ENCODE data around the gene TTC24.

TTC24 gene

GRCh38 chr1:156559086-156559796 is 20.3 kb upstream of the TTC24 start:
- Histone ChIP-seq H3K9ac (ENCODE audit: low read length) (no peak overlapping the region), H3K27me3 (ENCODE audit: control insufficient read depth, insufficient read depth, low read length) (no peaks in the 10 kb centered on the region), H3K4me1 (ENCODE audit: control insufficient read depth, insufficient read depth, low read length) (no peaks in the 10 kb centered on the region), H3K4me3 (ENCODE audit: low read length) (no peak overlapping the region), H3K36me3 (ENCODE audit: control insufficient read depth, insufficient read depth, low read length) (no peaks in the 10 kb centered on the region), H3K9me3 (ENCODE audit: control insufficient read depth, low read length) (no peaks in the 10 kb centered on the region)

- Histone ChIP-seq H3K9me3 (ENCODE audit: control insufficient read depth, low read length) (no peaks in the 10 kb centered on the region), H3K4me1 (ENCODE audit: control insufficient read depth, insufficient read depth, low read length) (no peaks in the 10 kb centered on the region), H3K9ac (ENCODE audit: low read length) (no peak overlapping the region), H3K27me3 (ENCODE audit: control insufficient read depth, insufficient read depth, low read length) (no peaks in the 10 kb centered on the region), H3K36me3 (ENCODE audit: control insufficient read depth, insufficient read depth, low read length) (no peaks in the 10 kb centered on the region), H3K4me3 (ENCODE audit: low read length) (no peak overlapping the region)
These were observed 19.6 kb upstream of the TTC24 start for GRCh38 chr1:156559797-156560385.

- Histone ChIP-seq H3K9me3 (ENCODE audit: control insufficient read depth, low read length) (no peaks in the 10 kb centered on the region), H3K36me3 (ENCODE audit: control insufficient read depth, insufficient read depth, low read length) (no peaks in the 10 kb centered on the region), H3K9ac (ENCODE audit: low read length) (no peak overlapping the region), H3K27me3 (ENCODE audit: control insufficient read depth, insufficient read depth, low read length) (no peaks in the 10 kb centered on the region), H3K4me3 (ENCODE audit: low read length) (no peak overlapping the region), H3K4me1 (ENCODE audit: control insufficient read depth, insufficient read depth, low read length) (no peaks in the 10 kb centered on the region)
These were observed 18.8 kb upstream of the TTC24 start for GRCh38 chr1:156560585-156561163.

DNA sequence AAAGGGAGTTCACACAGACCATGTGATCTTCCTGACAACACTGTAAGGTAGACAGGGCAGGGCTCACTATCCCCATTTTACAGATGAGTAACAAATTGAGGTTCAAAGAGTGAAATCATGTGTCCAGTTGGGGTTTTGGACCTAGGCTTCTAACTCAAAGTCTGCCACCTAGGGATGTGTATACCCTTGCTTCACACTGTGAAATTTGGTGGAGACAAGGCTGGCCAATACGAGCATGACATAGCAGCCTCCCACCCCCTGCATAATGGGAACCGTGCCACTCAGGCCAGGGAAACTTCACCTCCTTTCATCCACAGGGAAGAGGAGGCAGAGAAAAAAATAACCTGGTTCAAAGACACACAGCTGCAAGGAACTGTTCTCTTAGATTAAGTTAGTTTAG is 14.0 kb upstream of the TTC24 start:
- Histone ChIP-seq H3K36me3 (ENCODE audit: control insufficient read depth, insufficient read depth, low read length) (no peaks in the 10 kb centered on the region), H3K27me3 (ENCODE audit: control insufficient read depth, insufficient read depth, low read length) (no peaks in the 10 kb centered on the region), H3K9ac (ENCODE audit: low read length) (no peak overlapping the region)

GRCh38 chr1:156566436-156566835 is 13.1 kb upstream of the TTC24 start:
- H3K9ac ChIP-seq (ENCODE audit: low read length): no peak overlapping the region
- H3K36me3 ChIP-seq (ENCODE audit: control insufficient read depth, insufficient read depth, low read length): no peaks in the 10 kb centered on the region
- no peaks in the 10 kb centered on the region for H3K27me3 ChIP-seq (ENCODE audit: control insufficient read depth, insufficient read depth, low read length)
- H3K9me3 ChIP-seq (ENCODE audit: control insufficient read depth, low read length): no peaks in the 10 kb centered on the region
- no peak overlapping the region for H3K4me3 ChIP-seq (ENCODE audit: low read length)
- peaks cover 10% of the 10 kb centered on the region for H3K4me1 ChIP-seq (ENCODE audit: control insufficient read depth, insufficient read depth, low read length)

More for the DNA sequence above, 14.0 kb upstream of the TTC24 start:
- Histone ChIP-seq H3K4me1 (ENCODE audit: control insufficient read depth, insufficient read depth, low read length) (peaks cover 8% of the 10 kb centered on the region), H3K4me3 (ENCODE audit: low read length) (no peak overlapping the region), H3K9me3 (ENCODE audit: control insufficient read depth, low read length) (no peaks in the 10 kb centered on the region)

DNA sequence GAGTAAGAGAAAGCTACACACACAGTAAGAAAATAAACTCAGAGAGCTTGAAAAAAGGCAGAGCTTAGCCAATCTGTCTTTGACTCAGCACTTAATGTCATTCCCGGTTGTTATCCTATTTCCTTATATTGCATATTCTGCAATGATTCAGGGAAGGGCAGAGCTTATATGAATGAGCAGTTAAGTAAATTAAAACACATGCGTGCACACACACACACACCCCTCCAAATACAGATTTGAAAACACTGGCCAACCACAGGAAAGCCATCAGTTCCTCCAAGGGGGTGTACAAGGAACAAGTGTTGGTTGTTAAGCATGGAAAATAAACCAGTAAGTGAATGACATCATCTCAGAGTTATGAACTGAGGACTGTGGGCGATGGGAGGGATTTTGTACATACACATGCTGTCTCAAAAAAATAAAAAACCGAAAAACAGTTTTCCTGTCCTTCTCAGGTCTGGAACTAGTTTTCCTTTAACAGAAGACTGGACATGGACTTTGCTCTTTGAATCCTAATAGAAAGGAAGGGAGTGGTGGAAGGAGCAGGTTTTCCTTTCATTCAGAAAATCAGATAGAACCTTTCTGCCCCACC is 8.2 kb upstream of the TTC24 start:
- H3K4me3 ChIP-seq (ENCODE audit: low read length): no peak overlapping the region
- no peaks in the 10 kb centered on the region for H3K9me3 ChIP-seq (ENCODE audit: control insufficient read depth, low read length)
- H3K9ac ChIP-seq (ENCODE audit: low read length): peak overlapping the region; percentile 42
- no peaks in the 10 kb centered on the region for H3K36me3 ChIP-seq (ENCODE audit: control insufficient read depth, insufficient read depth, low read length)
- peaks cover 26% of the 10 kb centered on the region for H3K4me1 ChIP-seq (ENCODE audit: control insufficient read depth, insufficient read depth, low read length)
- no peaks in the 10 kb centered on the region for H3K27me3 ChIP-seq (ENCODE audit: control insufficient read depth, insufficient read depth, low read length)

DNA sequence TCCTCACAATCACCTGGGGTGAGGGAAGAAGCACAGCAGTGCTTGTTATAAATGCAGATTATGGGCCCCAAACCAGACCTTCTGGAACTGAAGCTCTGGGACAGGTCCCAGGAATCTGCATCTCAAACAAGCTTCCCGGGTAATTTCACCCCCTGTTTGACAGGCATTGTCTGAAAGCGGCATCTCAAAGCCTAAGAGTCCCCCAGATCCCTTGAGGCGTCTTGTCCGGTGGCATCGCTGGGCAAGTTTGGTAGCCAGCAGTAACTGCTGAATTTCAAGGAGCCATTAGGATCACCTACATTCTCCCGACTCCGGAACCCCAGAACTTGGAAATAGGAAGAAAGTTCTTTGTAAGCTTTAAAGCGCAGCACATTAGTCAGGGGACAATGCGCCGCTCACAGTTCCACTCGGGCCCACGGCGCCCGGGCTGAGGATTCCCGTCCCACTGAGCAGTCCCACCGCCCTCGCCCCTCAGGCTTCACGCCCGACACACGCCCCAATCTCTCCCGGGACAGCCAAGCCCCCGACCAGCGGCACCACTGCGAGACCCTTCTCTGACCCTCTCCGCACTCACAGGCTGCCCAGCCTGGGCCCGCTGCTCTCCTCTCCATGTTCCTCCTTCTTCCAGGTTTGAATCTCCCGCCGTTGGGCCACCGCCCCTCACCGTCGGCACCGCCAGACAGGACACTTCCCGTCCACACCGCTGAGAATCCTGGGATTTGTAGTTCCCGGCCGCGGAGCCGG is 7.4 kb upstream of the TTC24 start, which contains the start of gene IQGAP3:
TSS of gene IQGAP3 (minus strand) at position 647 of the 744 bp plus-strand sequence. CDS start at position 611, 36 bp downstream.
- Histone ChIP-seq H3K9me3 (ENCODE audit: control insufficient read depth, low read length) (no peaks in the 10 kb centered on the region), H3K36me3 (ENCODE audit: control insufficient read depth, insufficient read depth, low read length) (no peaks in the 10 kb centered on the region), H3K4me1 (ENCODE audit: control insufficient read depth, insufficient read depth, low read length) (peaks cover 32% of the 10 kb centered on the region), H3K4me3 (ENCODE audit: low read length) (peak within 1 kb of the TSS; percentile 2), H3K9ac (ENCODE audit: low read length) (peak within 1 kb of the TSS; percentile 42), H3K27me3 (ENCODE audit: control insufficient read depth, insufficient read depth, low read length) (no peaks in the 10 kb centered on the region)

GRCh38 chr1:156572663-156573018 is 6.9 kb upstream of the TTC24 start:
- Histone ChIP-seq H3K9ac (ENCODE audit: low read length) (peak overlapping the region; percentile 42), H3K9me3 (ENCODE audit: control insufficient read depth, low read length) (no peaks in the 10 kb centered on the region)

GRCh38 chr1:156574039-156574633 is 5.4 kb upstream of the TTC24 start:
- Histone ChIP-seq H3K36me3 (ENCODE audit: control insufficient read depth, insufficient read depth, low read length) (no peaks in the 10 kb centered on the region), H3K9ac (ENCODE audit: low read length) (no peak overlapping the region)

More at GRCh38 chr1:156572663-156573018, 6.9 kb upstream of the TTC24 start:
- Histone ChIP-seq H3K4me3 (ENCODE audit: low read length) (peak overlapping the region; percentile 2), H3K4me1 (ENCODE audit: control insufficient read depth, insufficient read depth, low read length) (peaks cover 32% of the 10 kb centered on the region), H3K27me3 (ENCODE audit: control insufficient read depth, insufficient read depth, low read length) (no peaks in the 10 kb centered on the region), H3K36me3 (ENCODE audit: control insufficient read depth, insufficient read depth, low read length) (no peaks in the 10 kb centered on the region)

DNA sequence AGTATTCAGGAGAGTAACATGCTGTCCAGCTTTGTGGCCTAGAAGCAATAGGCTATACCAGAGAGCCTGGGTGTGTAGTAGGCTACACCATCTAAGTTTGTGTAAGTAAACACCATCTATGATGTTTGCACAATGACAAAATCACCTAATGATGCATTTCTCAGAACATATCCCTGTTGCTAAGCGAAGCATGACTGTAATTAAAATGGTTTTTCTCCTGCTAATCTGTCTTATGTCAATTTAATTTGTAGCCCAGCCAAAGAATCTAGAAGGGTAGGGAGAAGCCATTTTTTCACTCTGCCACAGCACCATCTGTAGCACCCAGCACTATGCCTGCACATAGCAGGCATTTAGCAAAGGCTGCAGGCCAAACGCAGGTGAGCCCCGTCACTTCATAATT is 2.0 kb upstream of the TTC24 start:
- H3K9ac ChIP-seq (ENCODE audit: low read length): peak overlapping the region; percentile 56
- no peaks in the 10 kb centered on the region for H3K9me3 ChIP-seq (ENCODE audit: control insufficient read depth, low read length)
- H3K36me3 ChIP-seq (ENCODE audit: control insufficient read depth, insufficient read depth, low read length): no peaks in the 10 kb centered on the region
- H3K4me1 ChIP-seq (ENCODE audit: control insufficient read depth, insufficient read depth, low read length): peaks cover 20% of the 10 kb centered on the region
- no peaks in the 10 kb centered on the region for H3K27me3 ChIP-seq (ENCODE audit: control insufficient read depth, insufficient read depth, low read length)
- H3K4me3 ChIP-seq (ENCODE audit: low read length): no peak overlapping the region

More at GRCh38 chr1:156574039-156574633, 5.4 kb upstream of the TTC24 start:
- peaks cover 37% of the 10 kb centered on the region for H3K4me1 ChIP-seq (ENCODE audit: control insufficient read depth, insufficient read depth, low read length)
- no peak overlapping the region for H3K4me3 ChIP-seq (ENCODE audit: low read length)
- H3K9me3 ChIP-seq (ENCODE audit: control insufficient read depth, low read length): no peaks in the 10 kb centered on the region
- H3K27me3 ChIP-seq (ENCODE audit: control insufficient read depth, insufficient read depth, low read length): no peaks in the 10 kb centered on the region

DNA sequence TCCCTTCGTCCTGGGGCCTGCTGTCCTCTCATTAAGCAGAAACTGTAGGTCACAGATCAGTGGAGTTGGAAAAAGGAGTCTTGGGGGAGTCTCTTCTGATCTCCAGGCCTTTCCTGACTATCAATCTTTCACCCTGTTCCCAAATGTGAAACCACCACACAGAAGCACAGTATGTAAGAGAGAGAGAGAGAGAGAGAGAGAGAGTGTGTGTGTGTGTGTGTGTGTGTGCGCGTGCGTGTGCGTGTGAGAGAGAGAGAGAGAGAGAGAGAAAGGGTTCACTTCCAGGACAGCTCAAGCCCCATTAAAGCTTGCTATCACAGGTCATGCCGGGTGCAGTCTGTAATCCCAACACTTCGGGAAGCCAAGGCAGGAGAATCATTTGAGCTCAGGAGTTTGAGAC is 1.5 kb upstream of the TTC24 start:
- H3K36me3 ChIP-seq (ENCODE audit: control insufficient read depth, insufficient read depth, low read length): no peaks in the 10 kb centered on the region
- H3K27me3 ChIP-seq (ENCODE audit: control insufficient read depth, insufficient read depth, low read length): no peaks in the 10 kb centered on the region
- no peak overlapping the region for H3K4me3 ChIP-seq (ENCODE audit: low read length)
- H3K9me3 ChIP-seq (ENCODE audit: control insufficient read depth, low read length): no peaks in the 10 kb centered on the region
- peaks cover 16% of the 10 kb centered on the region for H3K4me1 ChIP-seq (ENCODE audit: control insufficient read depth, insufficient read depth, low read length)
- peak overlapping the region; percentile 56 for H3K9ac ChIP-seq (ENCODE audit: low read length)
